GM21390 (cell line): Measurements from ENCODE around the gene NEDD4L.

Experiments
- ATAC-seq: cut with Tn5 transposase; IDR thresholded peaks from one replicate; pipeline ENCODE4 v1.9.1; 2021; ENCODE audit not compliant: unreplicated experiment

The NEDD4L gene

GRCh38 chr18:58205443-58206160 lies 161.6 kb downstream of the NEDD4L start:
- ATAC-seq = no peak

- no peak for ATAC-seq
Measured at GRCh38 chr18:58207520-58208152, 163.6 kb downstream of the NEDD4L start.

DNA sequence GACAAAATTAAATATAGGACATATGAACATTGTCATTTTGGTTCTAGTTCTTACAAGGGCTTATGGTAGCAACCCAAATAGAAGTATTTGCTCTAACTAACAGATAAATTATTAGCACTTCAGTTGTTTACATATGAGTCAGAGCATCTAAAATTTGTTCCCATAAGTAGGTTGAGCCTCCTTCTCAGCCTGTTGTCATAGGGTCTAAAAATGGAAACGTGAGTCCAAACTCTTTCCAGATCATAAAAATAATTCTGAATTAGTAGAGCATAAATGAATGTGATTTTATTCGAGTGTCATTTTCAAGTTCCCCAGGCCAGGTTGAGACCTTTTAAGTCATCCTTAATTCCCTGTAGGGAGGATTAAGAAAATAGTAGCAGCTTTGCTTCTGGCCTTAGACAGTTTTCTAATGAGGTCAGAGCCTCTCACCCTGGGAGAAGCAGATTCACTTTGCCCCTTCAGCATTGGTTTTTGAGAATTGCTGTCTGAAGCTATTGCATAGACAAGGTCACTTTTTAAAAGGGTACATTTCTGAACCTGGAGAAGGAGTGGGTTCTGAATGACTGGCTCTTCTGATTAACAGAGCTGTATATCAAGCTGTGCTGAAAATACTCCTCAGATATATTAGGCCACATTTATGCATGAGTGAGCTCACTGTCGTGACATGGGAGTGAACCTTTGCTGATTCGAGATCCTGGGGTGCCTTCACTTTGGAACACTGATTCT lies 164.3 kb downstream of the NEDD4L start:
- no peak for ATAC-seq

DNA sequence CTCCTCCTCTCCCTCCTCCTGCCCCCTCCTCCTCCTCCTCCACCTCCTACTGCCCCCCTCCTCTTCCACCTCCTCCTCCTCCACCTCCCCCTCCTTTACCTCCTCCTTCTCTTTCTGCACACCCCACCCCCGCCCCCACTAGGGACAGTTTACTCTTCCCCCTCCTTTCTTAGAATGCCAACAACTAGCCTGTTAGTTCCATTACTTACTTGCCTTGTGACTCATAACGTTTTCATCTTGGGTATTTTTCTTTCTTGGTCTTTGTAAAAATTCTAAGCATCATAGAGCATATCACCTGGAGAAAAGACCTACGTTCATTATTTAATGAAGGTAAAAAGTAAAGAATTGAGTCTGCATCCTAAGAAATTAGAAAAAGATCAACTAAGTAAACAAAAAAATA lies 165.3 kb downstream of the NEDD4L start:
- ATAC-seq = no peak

- ATAC-seq = no peak
Measured at GRCh38 chr18:58211510-58211909, 167.5 kb downstream of the NEDD4L start.

- ATAC-seq = no peak
Measured at GRCh38 chr18:58212274-58212673, 168.2 kb downstream of the NEDD4L start.

DNA sequence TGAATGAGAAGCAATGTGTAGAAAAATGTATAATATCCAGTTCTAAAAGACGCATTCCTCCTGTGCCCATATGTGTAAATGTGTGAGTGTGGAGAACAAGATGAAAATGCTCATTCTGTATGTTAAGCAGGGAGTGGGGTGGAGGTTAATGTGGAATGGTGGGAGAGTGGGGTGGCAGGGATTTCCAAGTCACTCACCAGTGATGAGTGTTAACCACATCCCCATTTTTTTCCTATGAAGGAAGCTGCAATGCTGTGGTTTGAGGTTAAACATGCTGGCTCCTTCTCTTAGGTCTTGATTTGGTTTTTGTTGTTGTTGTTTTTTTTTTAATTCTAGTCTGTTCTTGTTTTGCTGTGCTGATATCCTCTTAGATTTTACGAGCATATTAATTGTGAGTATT lies 169.4 kb downstream of the NEDD4L start:
- no peak for ATAC-seq

- no peak for ATAC-seq
Measured at GRCh38 chr18:58215011-58215410, 171.0 kb downstream of the NEDD4L start.

GRCh38 chr18:58216071-58216481 lies 172.1 kb downstream of the NEDD4L start:
- no peak for ATAC-seq

DNA sequence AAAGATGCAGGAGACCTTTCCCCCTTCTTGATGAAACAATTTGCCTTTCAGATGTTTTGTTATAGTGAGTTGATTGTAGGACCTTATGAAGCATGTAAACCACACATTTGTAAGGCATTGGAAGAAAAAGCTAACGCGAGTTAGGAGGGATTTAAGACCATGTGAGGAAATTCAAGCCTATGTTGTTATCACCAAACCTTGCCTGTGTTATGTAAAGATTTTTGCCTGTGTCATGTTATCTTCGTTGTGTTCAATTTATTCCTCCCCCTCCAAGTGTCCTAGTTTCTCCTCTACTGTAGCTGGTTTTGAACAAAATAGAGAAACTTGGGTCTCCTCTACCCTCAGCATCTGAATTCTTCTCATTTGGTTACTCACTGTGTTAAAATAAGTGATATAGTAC lies 173.0 kb downstream of the NEDD4L start:
- no peak for ATAC-seq

GRCh38 chr18:58218117-58218516 lies 174.1 kb downstream of the NEDD4L start:
- ATAC-seq = no peak

DNA sequence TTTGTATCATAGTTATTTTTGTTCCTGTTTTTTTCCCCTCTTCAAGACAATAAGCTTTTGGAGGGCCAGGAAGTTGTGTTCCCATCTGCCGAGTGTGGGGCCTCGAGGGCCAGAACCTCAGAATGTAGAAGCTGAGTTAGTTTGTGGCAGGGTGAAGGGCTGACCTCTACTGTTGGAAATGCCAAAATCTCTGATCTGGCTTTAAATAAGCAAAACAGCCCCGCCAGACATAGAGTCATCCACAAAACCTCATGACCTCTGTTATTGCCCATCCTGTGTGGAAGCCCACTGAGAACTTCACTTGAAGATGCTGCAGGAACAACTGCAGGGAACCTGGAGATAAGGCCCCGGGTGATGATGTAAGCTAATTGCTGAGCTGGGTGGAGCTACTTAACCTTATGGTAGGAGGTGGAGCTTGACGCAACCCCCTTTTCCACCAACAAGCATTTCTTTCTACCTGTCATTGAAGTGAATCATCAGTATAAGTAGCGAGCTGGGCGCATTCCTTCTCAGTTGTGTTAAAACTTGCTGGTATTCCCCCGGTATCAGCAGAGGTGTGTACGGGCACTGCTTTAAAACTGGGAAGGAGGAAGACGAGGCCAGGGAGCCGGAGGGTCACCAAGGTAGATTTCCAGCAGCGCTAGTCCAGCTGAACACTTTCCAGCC lies 177.2 kb downstream of the NEDD4L start:
- ATAC-seq = no peak

DNA sequence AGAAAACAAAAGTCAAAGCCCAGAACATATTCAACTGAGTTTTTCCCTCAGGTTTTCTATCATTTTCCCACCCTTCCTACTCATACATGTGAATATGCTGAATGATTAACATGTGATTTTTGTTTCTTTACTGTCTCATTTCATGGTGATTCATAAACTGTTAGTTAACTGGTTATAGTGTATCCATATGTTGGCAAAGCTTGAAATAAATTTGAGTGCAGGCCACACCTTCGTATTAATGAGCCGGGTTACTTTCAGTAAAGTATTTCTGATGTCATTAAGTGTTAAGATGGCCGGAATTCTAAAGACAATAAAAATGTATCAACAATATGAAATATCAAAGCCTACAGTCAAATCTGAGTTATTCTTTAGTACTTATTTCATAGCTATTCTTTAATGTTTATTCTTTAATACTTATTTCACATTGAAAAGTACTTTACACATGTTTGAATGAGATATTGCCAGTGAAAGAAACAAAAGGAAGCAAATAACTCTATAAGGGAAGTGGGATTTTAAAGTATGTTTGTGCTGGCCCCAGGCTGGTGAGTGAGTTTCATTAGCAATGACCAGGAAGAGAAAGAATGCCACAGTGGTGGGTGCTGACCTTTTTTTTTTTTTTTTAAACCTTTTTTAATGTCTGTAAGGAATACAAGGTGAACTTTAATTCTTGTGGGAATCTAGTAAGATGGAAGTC lies 178.6 kb downstream of the NEDD4L start:
- no peak for ATAC-seq

- ATAC-seq = no peak
Measured at GRCh38 chr18:58223717-58224424, 179.8 kb downstream of the NEDD4L start.

GRCh38 chr18:58224425-58224750 lies 180.4 kb downstream of the NEDD4L start:
- no peak for ATAC-seq

DNA sequence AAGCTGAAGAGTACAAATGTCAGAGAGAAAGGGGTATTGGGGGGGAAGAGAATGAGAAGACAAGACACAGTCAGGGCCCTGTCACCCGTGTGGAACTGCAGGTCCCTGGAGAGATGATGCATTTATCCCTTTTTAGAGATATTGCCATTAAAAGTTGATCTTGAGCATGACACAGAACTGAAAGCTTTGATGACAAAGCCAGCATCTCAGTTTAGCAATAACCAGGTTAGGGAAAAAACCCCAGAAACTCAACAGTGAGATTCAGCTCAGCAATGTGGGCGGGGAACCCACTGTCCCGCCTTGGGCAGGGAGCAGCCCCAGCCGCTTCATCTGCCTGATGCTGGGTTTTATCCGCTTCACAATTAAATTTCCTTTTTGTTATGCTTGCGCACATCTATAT lies 181.1 kb downstream of the NEDD4L start:
- ATAC-seq = peak; percentile 83

DNA sequence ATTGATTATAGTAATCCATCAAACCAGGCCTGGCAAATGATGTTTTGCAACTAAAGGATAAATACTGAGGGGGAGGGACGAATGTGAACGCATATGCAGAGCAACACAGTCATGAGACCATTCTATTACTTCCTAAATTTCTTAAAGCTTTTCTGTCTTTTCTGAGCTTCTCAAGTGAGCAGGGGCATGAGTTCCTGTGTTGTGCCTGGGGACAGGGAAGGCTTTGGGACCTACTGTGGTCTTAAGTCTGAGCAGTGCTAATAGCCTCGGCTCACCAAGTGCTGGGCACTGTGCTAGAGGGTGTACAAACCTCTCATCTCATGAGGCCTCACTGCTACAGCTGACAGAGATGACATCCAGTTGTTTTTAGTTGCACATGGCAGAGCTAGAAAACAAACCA lies 182.4 kb downstream of the NEDD4L start:
- no peak for ATAC-seq

DNA sequence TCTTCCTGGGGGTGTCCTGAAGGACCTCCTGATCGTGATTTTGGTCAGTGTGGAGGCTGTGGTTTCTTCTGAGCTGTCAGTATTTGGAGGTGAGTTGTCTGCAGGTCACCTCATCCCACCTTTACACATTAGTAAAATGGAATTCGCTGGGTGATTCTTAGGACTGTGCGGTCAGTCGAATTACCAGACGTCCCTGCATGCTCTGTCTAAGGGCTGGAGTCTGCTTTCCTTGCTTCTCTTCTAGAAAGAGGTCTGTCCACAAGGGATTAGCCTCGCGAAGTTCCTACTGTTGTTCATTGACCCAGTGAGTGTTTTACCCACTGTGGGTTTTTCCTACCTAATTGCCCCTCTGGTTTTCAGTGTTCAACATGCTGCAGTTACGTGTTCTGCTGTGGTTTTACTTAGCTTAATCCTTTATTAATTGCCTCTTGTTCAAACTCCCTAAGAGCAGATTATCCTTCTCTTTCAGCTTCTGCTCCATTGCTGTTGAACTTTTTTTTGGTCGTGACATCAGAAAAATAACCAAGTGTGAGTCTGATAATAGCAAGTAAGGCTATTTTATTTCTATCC lies 183.4 kb downstream of the NEDD4L start:
- no peak for ATAC-seq

- no peak for ATAC-seq
Measured at GRCh38 chr18:58228176-58228575, 184.2 kb downstream of the NEDD4L start.

- no peak for ATAC-seq
Measured at GRCh38 chr18:58228762-58229161, 184.7 kb downstream of the NEDD4L start.
